ENCODE results near the gene PIAS3. TPM values are rescaled to one million over a fixed set of nuclear protein-coding genes. Genes with fewer than 3 reads are reported as not detected.
"Not testable (repeated sequence)": the region's sequence is repeated elsewhere in the genome, so short reads cannot be mapped to it uniquely, and the experiment has no call there.

PIAS3 gene
- total RNA-seq, 1 donor from 2014 or later: 25.5 TPM

DNA sequence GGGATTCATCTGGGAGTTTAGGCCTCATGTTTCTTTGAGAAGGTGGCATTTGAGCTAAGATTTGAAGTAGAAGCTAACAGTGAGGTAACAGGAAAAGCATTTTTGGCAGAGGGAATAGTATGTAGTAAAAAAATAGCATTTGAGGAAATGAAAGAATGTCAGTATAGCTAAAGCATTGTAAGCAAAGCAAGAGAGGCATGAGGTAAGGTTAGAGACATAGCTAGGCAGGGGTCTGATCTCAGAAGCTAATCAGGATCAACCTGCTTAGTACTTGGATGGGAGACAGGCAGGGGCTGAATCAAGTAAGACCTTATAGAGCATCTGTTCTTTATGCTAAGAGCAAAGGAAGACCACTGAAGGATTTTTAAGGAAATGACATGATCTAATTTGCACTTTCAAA lies 30.9 kb downstream of the PIAS3 start:
- intact Hi-C loops (cut with micrococcal nuclease): loop anchor here (2.0 to 10.0 kb wide), 2 partner anchors 39 to 223 kb away; partner anchors contain the start of gene GPR89A

DNA sequence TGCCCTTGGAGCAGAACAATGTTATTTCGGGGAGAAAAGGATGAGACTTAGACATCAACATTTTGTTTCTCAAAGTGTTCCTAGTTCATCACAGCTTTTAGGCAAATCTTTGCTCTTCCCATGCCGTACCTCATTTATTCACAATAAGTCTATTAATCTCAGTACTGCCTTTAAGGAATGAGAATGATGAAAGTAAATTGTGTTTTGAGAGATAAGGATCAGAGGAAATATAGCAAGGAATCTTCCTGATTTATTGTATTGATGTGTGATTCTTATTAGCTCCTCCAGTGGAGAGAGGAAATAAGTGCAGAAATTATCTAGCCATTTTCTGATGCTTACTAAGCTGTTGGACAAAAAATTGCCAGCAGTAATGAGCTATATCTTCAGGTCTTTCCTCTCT lies 32.9 kb downstream of the PIAS3 start:
- intact Hi-C loops (cut with micrococcal nuclease): loop anchor here (10.0 kb wide), 1 partner anchor 221 kb away; the partner anchor contains the start of gene GPR89A

DNA sequence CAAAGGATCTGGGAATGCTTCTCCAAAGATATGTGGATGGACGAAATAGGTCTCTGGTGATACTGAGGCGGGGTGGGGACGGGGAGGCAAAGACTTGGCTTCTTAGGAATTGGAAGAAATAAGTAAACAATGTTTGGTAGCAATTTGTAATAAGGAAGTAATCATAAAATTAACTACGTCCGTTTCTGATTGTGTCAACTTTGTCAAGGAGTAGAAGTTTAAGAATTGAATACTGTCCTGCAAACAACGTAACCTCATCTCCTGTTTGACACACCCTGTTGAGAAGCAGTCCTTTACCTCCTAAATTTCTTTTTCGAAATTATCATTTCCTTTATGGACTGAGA lies 34.4 kb downstream of the PIAS3 start:
- intact Hi-C loops (cut with micrococcal nuclease): loop anchor here (2.0 to 10.0 kb wide), 7 partner anchors 20 to 220 kb away; partner anchors contain the start of genes GPR89A, LIX1L, NUDT17 and PIAS3

DNA sequence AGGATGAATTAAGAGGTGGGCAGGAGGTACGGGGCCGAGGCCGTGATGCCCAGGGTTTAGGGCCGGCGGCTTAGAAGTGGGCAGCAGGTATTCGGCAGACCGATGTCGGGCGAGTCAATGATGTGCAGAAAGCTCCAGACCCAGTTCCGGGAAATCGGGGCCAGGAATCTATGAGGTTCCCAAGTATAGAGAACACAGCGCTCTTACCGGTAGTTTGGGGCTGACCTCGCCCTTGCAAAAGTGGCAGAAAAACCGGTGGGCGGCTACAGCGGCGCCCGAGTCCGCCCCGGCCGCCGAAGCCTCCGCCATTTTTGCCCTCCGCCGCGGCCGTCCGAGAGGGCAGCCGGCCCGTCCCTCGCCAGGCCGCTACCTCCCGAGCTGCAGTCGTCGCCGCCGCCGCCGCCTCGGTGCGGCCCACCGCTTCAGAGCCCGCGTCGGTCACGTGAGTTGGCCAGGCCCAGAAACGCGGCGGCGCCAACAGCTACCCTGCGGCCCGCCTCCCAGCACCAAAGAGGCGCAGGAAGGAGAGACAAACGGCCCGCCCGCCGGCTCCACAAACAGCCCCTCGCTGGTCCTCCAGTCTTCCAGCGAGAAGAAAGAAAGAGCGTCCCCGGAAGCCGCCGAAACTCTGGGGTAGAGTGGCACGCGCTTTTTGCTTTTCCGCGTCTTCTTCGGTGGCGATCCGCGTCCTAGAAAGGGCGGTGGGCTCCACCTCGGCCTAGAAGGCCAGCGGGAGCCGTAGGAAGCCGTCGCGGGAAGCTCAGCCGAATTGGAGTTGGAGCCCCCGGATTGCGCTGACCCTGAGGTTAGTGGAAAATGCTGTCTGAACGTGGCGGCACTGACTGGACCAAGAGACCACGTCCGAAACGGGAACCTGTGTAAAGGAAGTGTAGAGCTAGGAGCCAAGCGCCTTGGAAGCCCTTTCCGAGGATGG lies 35.0 kb downstream of the PIAS3 start, which contains the start of the genes POLR3C and RNF115:
TSS of gene POLR3C (plus strand) at position 636 of the 934 bp plus-strand sequence. CDS start 1,577 bp downstream, outside the sequence.
TSS of gene RNF115 (minus strand) at position 531 of the 934 bp plus-strand sequence. CDS start at position 309, 222 bp downstream.
- intact Hi-C loops (cut with micrococcal nuclease): loop anchor here (2.0 to 10.0 kb wide), 7 partner anchors 21 to 219 kb away; partner anchors contain the start of genes GPR89A, LIX1L, NUDT17 and PIAS3

DNA sequence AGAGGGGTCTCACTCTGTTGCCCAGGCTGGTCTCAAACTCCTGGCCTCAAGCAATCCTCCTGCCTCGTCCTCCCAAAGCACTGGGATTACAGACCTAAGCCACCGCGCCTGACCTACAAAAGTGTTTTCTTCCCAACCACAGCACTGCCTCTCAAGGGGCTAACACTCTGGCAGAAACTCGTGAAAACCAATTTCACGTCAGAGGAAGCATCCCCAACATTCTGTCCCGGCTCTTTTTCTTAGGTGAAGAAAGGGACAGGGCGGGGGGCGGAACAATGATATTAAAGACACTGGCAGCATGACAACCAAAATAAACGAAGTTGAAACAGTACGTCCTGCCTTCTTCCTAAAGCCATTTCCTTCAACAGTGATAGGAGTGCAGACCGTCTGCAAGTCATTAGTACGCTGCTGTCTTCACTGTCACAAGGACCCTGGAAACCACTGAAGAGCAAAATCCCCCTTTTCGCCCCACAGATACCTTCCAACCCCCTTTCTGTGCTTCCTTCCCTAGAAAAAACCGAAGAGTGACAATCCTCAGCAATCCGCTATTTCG lies 36.0 kb downstream of the PIAS3 start:
- intact Hi-C loops (cut with micrococcal nuclease): loop anchor here (5.0 to 10.0 kb wide), 4 partner anchors 101 to 218 kb away; partner anchors contain the start of genes GPR89A, RBM8A and TXNIP

DNA sequence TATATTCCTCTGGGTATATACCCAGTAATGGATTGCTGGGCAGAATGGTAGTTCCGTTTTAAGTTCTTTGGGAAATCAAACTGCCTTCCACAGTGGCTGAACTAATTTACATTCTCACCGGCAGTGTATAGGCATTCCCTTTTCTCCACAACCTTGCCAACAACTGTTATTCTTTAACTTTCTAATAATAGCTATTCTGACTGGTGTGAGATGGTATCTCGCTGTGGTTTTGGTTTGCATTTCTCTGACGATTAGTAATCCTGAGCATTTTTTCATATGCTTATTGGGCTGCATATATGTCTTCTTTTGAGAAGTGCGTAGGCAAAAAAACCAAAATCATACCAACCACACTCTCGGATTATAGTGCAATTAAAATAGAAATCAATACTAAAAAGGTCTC lies 40.8 kb downstream of the PIAS3 start:
- intact Hi-C loops (cut with micrococcal nuclease): not testable (repeated sequence)

DNA sequence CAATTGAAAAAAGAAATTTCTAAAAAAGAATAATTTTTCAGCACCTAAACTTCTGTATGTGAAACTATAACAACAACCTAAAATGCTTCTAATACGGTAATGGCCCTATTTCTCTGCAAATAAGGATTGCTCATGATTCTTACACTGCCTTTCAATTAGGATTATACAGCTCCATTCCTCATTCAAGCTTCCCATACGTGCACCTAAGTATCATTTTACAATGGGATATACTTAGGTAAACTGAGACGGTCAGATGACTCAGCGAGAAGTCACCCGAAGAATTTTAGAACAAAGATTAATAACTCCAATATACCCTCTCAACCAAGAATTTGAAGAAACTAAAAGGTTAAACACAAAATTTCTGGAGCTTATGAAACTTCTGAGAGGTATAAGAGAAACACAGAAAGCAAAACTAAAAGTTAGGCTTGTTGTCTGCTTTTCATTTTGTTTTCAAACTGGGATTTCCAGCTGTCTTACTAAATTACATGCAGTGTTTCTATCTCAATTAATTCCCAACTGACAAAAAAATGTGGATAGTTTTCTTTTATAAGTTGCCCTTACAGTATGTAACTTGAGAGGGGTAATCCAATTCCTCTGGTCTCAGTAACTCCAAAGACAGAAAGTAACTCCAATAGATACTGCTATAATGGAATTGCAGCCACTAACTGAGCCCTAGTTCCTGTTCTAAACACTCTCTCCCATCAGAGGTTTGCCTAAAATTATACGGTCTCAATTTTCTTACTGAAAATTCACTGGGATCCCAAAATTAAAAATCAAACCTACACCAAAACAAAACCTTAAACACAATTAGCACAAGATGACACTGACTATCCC lies 45.7 kb downstream of the PIAS3 start:
- intact Hi-C loops (cut with micrococcal nuclease): not testable (repeated sequence)

DNA sequence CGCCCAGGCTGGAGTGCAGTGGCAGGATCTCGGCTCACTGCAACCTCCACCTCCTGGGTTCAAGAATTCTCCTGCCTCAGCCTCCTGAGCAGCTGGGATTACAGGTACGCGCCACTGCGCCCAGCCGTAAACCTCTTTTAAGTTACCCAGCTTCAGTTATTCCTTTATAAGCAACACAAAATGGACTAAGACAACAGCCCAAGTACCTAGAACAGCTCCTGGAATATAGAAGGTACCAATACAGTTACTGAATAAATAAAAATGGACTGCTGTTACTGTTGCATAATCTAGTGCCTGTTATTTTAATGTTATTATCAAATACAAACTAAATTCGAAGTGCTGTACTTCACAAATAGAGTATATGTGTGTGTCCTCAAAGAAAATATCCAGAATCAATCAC lies 52.0 kb downstream of the PIAS3 start:
- intact Hi-C loops (cut with micrococcal nuclease): no loop called here

DNA sequence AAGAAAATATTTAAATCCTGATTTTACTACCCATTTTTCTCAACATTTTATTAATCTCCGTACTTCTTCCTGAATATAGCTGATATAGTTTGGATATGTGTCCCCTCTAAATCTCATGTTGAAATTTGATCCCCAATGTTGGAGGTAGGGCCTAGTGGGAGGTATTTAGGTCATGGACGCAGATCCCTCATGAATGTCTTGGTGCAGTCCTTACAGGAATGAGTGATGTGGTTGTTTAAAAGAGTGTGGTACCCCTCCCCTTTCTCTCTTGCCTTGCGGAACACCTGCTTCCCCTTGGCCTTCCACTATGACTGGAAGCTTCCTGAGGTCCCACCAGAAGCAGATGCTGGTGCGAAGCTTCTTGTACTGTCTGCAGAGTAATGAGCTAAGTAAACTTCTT lies 52.5 kb downstream of the PIAS3 start:
- intact Hi-C loops (cut with micrococcal nuclease): no loop called here

DNA sequence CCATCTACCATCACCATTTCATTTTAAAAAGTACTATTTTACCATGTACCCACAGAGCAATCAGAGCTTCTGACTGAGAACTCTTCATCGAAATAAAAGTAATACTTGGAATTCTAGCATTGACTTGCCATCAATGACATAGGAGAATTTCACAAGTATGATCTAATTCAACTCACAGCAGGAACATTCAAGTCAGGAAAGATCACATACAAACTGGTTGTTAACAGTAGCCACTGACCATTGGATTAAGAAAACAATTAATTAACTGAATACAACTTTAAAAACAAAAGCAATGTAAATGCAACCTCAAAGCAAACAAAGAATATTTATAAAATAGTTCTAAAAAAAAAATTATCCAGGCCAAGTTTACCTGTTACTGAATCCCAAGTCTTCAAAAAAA lies 53.8 kb downstream of the PIAS3 start:
- intact Hi-C loops (cut with micrococcal nuclease): no loop called here

DNA sequence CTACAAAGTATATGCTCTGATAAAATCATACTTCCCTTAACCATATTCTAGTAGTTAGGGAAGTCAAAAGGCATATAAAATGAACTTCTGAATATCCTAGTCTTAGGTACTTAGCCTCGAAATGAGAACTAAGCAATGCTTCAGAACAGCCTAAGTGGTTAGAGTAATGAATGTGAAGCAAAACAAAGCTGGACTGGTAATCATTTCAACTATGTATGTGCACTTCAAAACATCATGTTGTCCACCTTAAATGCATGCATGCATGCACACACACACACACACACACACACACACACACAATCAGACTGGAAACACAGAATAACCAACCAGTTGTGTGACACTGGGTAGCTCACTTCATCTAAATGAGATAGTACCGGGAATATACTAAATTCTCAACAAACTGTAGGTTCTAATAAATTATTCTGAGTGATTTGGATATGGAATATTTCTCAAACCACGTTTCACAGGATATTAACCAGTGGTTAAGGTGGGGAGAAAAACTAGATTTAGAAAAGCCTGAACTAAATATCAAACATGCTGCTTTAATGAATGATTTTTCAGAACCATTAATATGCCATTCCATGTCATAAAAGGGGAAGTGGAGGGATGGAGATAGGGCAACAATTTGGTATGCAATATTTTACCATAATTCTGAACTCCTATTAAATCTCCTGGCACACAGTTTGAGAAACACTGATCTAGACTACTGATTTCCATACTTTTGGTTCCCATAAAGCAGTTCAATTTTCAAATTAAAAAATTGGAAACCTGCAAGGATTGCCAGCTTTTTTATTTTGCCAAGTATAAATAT lies 54.4 kb downstream of the PIAS3 start:
- intact Hi-C loops (cut with micrococcal nuclease): no loop called here

DNA sequence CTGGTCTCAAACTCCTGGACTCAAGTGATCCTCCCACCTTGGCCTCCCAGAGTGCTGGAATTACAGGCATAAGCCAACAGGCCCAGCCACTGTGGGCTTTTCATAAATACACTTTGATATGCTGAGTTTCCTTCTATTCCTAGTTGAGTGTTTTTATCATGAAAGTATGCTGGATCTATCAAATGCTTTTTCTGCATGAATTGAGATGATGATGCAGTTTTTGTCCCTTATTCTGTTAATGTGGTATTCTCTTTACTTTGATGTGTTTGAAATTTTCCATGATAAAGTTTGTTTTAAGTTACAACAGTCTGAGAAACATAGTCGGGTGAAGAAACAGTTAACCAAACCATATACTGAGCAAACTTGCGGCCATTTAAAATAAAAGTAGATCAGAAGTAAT lies 59.1 kb downstream of the PIAS3 start:
- intact Hi-C loops (cut with micrococcal nuclease): loop anchor here (5.0 kb wide), 1 partner anchor 43 kb away; no protein-coding TSS in a partner anchor

Other genes starting within 250 kb of the PIAS3 start
- gene PDZK1, start 151.7 kb downstream of the PIAS3 start, total RNA-seq: 0.20 and 0.49 TPM in 2 replicates
- 0.17 TPM in 1 of 2 replicates, not detected in the other for gene CD160, start 139.6 kb downstream of the PIAS3 start, total RNA-seq
- 18.1 and 19.9 TPM in 2 replicates for gene RNF115, start 35.0 kb downstream of the PIAS3 start, total RNA-seq
- gene POLR3C, start 34.9 kb downstream of the PIAS3 start, total RNA-seq: 32.8 and 35.3 TPM in 2 replicates
- gene NUDT17, start 13.5 kb downstream of the PIAS3 start, total RNA-seq: 2.9 and 3.6 TPM in 2 replicates
- gene ANKRD35, start 26.8 kb upstream of the PIAS3 start, total RNA-seq: 0.83 and 0.88 TPM in 2 replicates
- gene ITGA10, start 51.0 kb upstream of the PIAS3 start, total RNA-seq: 1.6 and 1.7 TPM in 2 replicates
- gene PEX11B, start 59.6 kb upstream of the PIAS3 start, total RNA-seq: 30.9 and 37.5 TPM in 2 replicates
- gene RBM8A, start 68.4 kb upstream of the PIAS3 start, total RNA-seq: 196 and 197 TPM in 2 replicates
- gene LIX1L, start 98.9 kb upstream of the PIAS3 start, total RNA-seq: 38.9 and 39.0 TPM in 2 replicates
- 1.2 and 2.3 TPM in 2 replicates for gene ANKRD34A, start 105.5 kb upstream of the PIAS3 start, total RNA-seq
- gene POLR3GL, start 105.6 kb upstream of the PIAS3 start, total RNA-seq: 17.8 and 21.0 TPM in 2 replicates
- 456 and 471 TPM in 2 replicates for gene TXNIP, start 137.5 kb upstream of the PIAS3 start, total RNA-seq
- gene HJV, start 162.7 kb upstream of the PIAS3 start, total RNA-seq: not detected in 2 replicates

All from T-helper 1 cell treated with Interleukin-12 subunit alpha and Interleukin-12 subunit beta and Interleukin-4 antibody, amounts not matched to agents 30 ng/mL and 1 ng/mL, for 36 hours (primary cell).